Measurements from ENCODE around the gene SCGB3A2. TPM values are rescaled to one million over a fixed set of nuclear protein-coding genes. Genes with fewer than 3 reads are reported as not detected.
"Not testable (repeated sequence)": the region's sequence is repeated elsewhere in the genome, so short reads cannot be mapped to it uniquely, and the experiment has no call there.

SCGB3A2 gene
- polyA plus RNA-seq, 1 donor from 2014 or later, result not detected

- Mint-ChIP-seq H3K36me3 (peaks cover 3% of the 10 kb centered on the region), H3K4me3 (no peak overlapping the region), H3K27me3 (peaks cover 3% of the 10 kb centered on the region), H3K9me3 (peaks cover 0 to 3% (median 0%) of the 10 kb centered on the region in 3 donors), H3K4me1 (no peaks in the 10 kb centered on the region), H3K27ac (no peak overlapping the region)
These were observed 22.8 kb upstream of the SCGB3A2 start for GRCh38 chr5:147855774-147856069.

GRCh38 chr5:147856801-147857200, 21.7 kb upstream of the SCGB3A2 start:
- Mint-ChIP-seq H3K27me3 (peaks cover 3% of the 10 kb centered on the region), H3K9me3 (peaks cover 0 to 3% (median 0%) of the 10 kb centered on the region in 3 donors), H3K27ac (no peak overlapping the region), H3K36me3 (peaks cover 3% of the 10 kb centered on the region), H3K4me3 (no peak overlapping the region), H3K4me1 (no peaks in the 10 kb centered on the region)

DNA sequence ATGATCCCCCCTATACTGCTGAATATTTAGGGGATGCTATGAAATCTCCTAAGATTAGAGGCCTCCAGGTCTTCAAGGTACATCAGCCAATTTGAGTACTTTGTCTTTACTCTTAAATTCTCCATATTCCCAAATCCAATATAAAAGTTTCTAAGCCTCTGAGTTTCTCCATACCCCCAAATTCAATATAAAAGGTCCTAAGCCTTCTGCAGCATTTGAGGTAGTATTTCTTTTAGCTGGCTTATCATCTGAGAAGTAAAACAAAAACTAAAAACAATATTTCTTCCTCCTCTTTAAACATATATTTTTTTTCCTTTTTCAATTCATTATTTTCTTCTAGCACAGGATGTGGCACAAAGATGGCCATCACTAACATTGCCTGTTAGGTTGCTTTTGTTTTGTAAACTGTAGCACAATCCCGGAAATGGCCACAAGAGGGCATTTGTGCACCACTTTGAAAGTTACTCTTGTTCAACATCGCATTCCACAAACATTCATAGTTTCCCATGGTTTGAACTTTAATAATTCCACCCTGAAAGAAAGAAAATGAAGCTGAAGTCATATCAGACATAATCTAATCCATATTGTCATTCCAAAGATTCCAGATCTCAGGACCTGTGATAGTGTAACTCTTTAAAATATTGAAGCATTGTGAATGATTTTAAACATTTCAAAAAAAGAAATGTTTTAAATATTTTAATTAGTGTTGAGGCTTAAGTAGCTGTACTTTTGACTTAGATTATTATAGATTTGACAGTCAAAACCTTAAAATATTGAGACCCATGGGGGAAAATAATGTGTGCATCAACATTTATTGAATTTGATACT, 21.0 kb upstream of the SCGB3A2 start:
- H3K27ac Mint-ChIP-seq, result no peak overlapping the region
- peaks cover 3% of the 10 kb centered on the region for H3K36me3 Mint-ChIP-seq
- H3K27me3 Mint-ChIP-seq, result peaks cover 3% of the 10 kb centered on the region
- no peaks in the 10 kb centered on the region for H3K4me1 Mint-ChIP-seq
- H3K9me3 Mint-ChIP-seq, result peaks cover 0 to 3% (median 0%) of the 10 kb centered on the region in 3 donors
- H3K4me3 Mint-ChIP-seq, result no peak overlapping the region

DNA sequence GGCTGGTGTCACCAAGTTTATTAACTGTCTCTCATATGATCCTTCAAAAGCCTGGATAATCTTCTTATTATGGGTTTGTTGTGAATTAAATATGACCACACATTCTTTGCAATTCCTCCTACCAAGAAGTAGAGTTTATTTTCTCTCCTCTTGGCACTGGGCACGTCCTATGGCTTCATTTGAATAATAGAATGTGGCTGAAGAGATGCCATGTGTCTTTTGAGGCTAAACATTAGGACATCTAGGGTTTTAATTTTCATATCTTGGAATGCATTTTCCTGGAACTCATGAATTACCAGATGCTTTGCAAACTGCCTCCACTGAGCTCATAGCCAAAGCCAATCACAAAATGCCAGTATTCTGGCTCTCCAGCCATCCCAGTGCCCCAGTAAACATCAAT, 19.9 kb upstream of the SCGB3A2 start:
- peaks cover 1% of the 10 kb centered on the region for H3K27me3 Mint-ChIP-seq
- H3K36me3 Mint-ChIP-seq, result peaks cover 2% of the 10 kb centered on the region
- no peak overlapping the region for H3K27ac Mint-ChIP-seq
- H3K4me3 Mint-ChIP-seq, result no peak overlapping the region
- peaks cover 0 to 3% (median 0%) of the 10 kb centered on the region in 3 donors for H3K9me3 Mint-ChIP-seq
- H3K4me1 Mint-ChIP-seq, result no peaks in the 10 kb centered on the region

GRCh38 chr5:147859962-147860640, 18.4 kb upstream of the SCGB3A2 start:
- no peaks in the 10 kb centered on the region for H3K4me1 Mint-ChIP-seq
- H3K9me3 Mint-ChIP-seq, result no peaks in the 10 kb centered on the region
- no peak overlapping the region for H3K27ac Mint-ChIP-seq
- H3K36me3 Mint-ChIP-seq, result peaks cover 2% of the 10 kb centered on the region
- H3K27me3 Mint-ChIP-seq, result no peaks in the 10 kb centered on the region
- H3K4me3 Mint-ChIP-seq, result no peak overlapping the region

GRCh38 chr5:147860641-147861025, 17.9 kb upstream of the SCGB3A2 start:
- Mint-ChIP-seq H3K9me3 (no peaks in the 10 kb centered on the region), H3K27ac (no peak overlapping the region), H3K4me3 (no peak overlapping the region), H3K4me1 (no peaks in the 10 kb centered on the region), H3K27me3 (no peaks in the 10 kb centered on the region), H3K36me3 (no peaks in the 10 kb centered on the region)

GRCh38 chr5:147863454-147864158, 14.9 kb upstream of the SCGB3A2 start:
- Mint-ChIP-seq H3K27me3 (no peaks in the 10 kb centered on the region), H3K27ac (no peak overlapping the region), H3K4me1 (no peaks in the 10 kb centered on the region), H3K4me3 (no peak overlapping the region), H3K9me3 (no peaks in the 10 kb centered on the region), H3K36me3 (no peaks in the 10 kb centered on the region)

DNA sequence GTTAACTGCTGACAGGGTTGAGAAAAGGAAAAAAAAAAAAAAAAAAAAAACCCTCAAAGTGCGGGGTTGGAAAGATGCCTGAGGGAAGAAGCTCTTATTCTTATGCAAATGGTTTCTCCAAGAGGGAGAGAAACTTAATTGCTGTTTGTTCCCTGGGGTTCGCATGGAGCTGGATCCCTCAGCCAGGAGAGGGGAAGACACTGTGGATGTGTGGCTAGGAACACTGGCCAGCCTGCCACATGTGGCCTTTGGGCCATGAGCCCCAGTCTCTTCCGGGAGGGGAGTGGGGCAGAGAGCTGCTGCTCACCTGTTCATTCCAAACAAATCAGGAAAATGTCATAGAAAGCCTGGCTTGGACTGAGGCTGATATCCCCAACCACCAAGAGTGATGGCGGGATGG, 9.4 kb upstream of the SCGB3A2 start:
- Mint-ChIP-seq H3K27me3 (peaks cover 2% of the 10 kb centered on the region), H3K4me1 (peaks cover 0 to 1% (median 0%) of the 10 kb centered on the region in 3 donors), H3K9me3 (no peaks in the 10 kb centered on the region)

GRCh38 chr5:147869892-147870291, 8.6 kb upstream of the SCGB3A2 start:
- H3K36me3 Mint-ChIP-seq, H3K27me3 Mint-ChIP-seq, H3K9me3 Mint-ChIP-seq, H3K4me1 Mint-ChIP-seq, H3K4me3 Mint-ChIP-seq, H3K27ac Mint-ChIP-seq: not testable (repeated sequence)

More for the DNA sequence above, 9.4 kb upstream of the SCGB3A2 start:
- Mint-ChIP-seq H3K27ac (no peak overlapping the region), H3K36me3 (no peaks in the 10 kb centered on the region), H3K4me3 (no peak overlapping the region)

GRCh38 chr5:147871980-147872549, 6.4 kb upstream of the SCGB3A2 start:
- H3K4me1 Mint-ChIP-seq, H3K27me3 Mint-ChIP-seq, H3K36me3 Mint-ChIP-seq, H3K4me3 Mint-ChIP-seq, H3K9me3 Mint-ChIP-seq: not testable (repeated sequence)
- H3K27ac Mint-ChIP-seq, result peak overlapping the region in 1 of 3 donors; percentile 21

DNA sequence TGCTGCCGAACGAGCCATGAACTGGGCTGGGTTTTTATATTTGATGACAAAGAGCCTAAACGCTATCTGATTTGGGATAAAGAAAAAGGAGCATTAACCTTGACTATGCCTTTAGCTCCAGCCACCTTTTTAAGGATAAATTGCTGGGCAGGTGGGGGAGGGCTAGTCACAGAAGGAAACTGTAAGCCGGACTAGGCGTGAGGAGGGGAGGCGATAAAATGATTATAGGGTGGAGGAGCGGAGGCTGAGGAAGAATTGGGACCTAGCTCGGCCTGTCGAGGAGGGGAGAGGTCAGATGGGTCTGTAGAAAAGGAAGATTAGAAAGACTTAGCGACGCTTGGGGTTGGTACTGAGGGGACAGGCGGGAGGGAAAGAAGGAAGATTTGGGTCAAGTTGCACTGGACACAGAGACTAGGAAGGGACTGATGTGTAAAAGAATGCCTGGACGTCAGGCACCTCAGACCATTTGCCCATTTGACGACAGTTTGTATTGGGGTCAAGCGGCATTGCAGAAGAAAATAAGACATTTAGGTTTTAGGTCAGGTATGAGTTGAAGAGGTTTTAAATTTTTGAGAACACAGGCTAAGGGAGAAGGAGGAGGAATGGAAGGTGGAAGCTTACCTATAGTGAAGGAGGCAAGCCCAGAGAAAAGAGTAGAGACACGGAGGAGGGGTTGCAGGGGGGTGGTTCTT, 5.6 kb upstream of the SCGB3A2 start:
- not testable (repeated sequence) for H3K4me1 Mint-ChIP-seq

DNA sequence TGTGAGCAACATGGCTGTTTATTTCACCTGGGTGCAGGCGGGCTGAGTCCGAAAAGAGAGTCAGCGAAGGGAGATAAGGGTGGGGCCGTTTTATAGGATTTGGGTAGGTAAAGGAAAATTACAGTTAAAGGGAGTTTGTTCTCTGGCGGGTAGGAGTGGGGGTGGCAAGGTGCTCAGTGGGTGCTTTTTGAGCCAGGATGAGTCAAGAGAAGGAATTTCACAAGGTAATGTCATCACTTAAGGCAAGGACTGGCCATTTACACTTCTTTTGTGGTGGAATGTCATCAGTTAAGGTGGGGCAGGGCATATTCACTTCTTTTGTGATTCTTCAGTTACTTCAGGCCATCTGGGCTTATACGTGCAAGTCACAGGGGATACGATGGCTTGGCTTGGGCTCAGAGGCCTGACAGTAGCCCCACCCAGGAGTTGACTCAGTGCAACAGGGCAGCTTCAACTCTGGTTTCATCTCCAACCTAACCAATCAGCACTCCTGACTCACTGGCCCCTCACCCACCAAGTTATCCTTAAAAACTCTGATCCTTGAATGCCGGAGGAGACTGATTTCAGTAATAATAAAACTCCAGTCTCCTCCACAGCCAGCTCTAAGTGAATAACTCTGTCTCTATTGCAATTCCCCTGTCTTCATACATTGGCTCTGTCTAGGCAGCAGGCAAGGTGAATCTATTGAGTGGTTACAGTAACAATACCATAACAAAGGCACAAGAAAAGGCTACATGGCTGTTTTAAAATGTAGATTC, 4.2 kb upstream of the SCGB3A2 start:
- not testable (repeated sequence) for H3K36me3 Mint-ChIP-seq, H3K27me3 Mint-ChIP-seq, H3K4me3 Mint-ChIP-seq, H3K27ac Mint-ChIP-seq, H3K4me1 Mint-ChIP-seq, H3K9me3 Mint-ChIP-seq

More for the DNA sequence above, 5.6 kb upstream of the SCGB3A2 start:
- not testable (repeated sequence) for H3K4me3 Mint-ChIP-seq, H3K9me3 Mint-ChIP-seq, H3K36me3 Mint-ChIP-seq, H3K27me3 Mint-ChIP-seq, H3K27ac Mint-ChIP-seq

DNA sequence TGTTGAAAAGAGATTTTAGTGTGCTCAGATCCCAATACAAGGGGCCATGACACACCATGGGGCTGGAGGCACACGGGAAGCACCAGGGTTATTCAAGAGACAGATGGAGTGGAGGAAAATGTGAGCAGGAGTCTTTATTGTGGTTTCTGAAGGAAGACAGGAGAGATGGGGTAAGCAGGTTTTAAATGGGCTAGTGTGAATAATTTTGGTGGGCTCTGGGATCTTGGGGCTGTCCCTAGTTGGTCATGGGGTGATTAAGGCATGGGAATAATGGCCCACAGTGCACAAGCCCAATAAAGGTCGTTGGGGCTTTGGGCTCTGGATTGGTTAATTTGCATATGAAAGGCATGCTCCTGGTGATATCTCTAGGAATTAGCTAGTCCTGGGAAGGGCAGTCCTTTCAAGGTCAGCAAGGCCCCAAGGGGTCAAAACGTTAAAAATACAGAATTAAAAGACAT, 3.6 kb upstream of the SCGB3A2 start:
- H3K4me3 Mint-ChIP-seq, result no peak overlapping the region
- H3K36me3 Mint-ChIP-seq, result no peaks in the 10 kb centered on the region
- no peak overlapping the region for H3K27ac Mint-ChIP-seq
- peaks cover 2% of the 10 kb centered on the region for H3K27me3 Mint-ChIP-seq
- no peaks in the 10 kb centered on the region for H3K9me3 Mint-ChIP-seq
- peaks cover 0 to 1% (median 0%) of the 10 kb centered on the region in 3 donors for H3K4me1 Mint-ChIP-seq

DNA sequence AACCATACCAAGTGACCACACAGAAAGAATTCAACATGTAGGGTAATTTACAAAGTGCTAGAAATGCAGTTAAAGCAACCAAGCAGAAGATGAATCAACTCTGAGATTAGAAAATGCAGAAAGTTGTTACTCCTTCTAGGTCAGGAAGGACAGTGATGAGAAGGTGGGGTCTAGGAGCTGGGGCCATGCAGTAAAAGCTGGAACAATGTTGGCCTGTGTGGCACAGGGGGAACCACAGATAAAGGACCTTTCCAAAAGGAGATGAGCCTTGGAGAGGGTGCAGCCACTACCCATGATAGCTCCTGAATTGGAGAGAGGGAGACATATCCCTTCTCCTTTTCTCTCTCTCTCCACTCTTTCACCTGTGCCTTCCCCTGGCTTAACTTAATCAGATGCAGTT, 2.4 kb upstream of the SCGB3A2 start:
- peaks cover 0 to 1% (median 0%) of the 10 kb centered on the region in 3 donors for H3K4me1 Mint-ChIP-seq
- H3K4me3 Mint-ChIP-seq, result no peak overlapping the region
- H3K36me3 Mint-ChIP-seq, result no peaks in the 10 kb centered on the region
- no peaks in the 10 kb centered on the region for H3K9me3 Mint-ChIP-seq
- peaks cover 2% of the 10 kb centered on the region for H3K27me3 Mint-ChIP-seq
- no peak overlapping the region for H3K27ac Mint-ChIP-seq

All from IgD-negative memory B cell (primary cell).